Parathyroid adenoma (tissue), 2 donors: ENCODE measurements around the gene TCAP.

Experiments
- H2AFZ ChIP-seq: fragments of 300-600 bp; sonication (generic); one replicate; pipeline ENCODE4 v1.7.0; 2017; ENCODE audit warnings: antibody characterized with exemption, mild to moderate bottlenecking
- H3K27ac ChIP-seq: fragments of 300-600 bp; sonication (generic); one replicate; pipeline ENCODE4 v1.7.0; 2017
- H3K27me3 ChIP-seq: fragments of 300-600 bp; sonication (generic); one replicate; pipeline ENCODE4 v1.7.0; 2017; ENCODE audit warnings: low read length; ENCODE audit not compliant: control insufficient read depth, insufficient read depth
- H3K36me3 ChIP-seq: fragments of 300-600 bp; sonication (generic); one replicate; pipeline ENCODE4 v1.7.0; 2017; ENCODE audit warnings: low read length; ENCODE audit not compliant: control insufficient read depth, insufficient read depth
- H3K4me1 ChIP-seq: fragments of 300-600 bp; sonication (generic); one replicate; pipeline ENCODE4 v1.7.0; 2017; ENCODE audit warnings: control low read depth
- H3K4me2 ChIP-seq: fragments of 300-600 bp; sonication (generic); one replicate; pipeline ENCODE4 v1.7.0; 2017; ENCODE audit warnings: low read length
- H3K4me3 ChIP-seq: fragments of 300-600 bp; sonication (generic); one replicate; pipeline ENCODE4 v1.7.0; 2017; ENCODE audit warnings: low read depth, low read length
- H3K79me2 ChIP-seq: fragments of 300-600 bp; sonication (generic); one replicate; pipeline ENCODE4 v1.7.0; 2017; ENCODE audit warnings: control low read depth
- H3K9ac ChIP-seq: fragments of 300-600 bp; sonication (generic); one replicate; pipeline ENCODE4 v1.7.0; 2017; ENCODE audit warnings: mild to moderate bottlenecking
- H3K9me3 ChIP-seq: fragments of 300-600 bp; sonication (generic); one replicate; pipeline ENCODE4 v1.7.0; 2017; ENCODE audit warnings: low read length; ENCODE audit not compliant: control insufficient read depth
- CTCF ChIP-seq: fragments of 300-600 bp; sonication (generic); IDR thresholded peaks from one replicate; pipeline ENCODE4 v1.7.0; 2017; ENCODE audit warnings: antibody characterized with exemption, mild to moderate bottlenecking
- donor health status: primary hyperparathyroidism.

The TCAP gene

GRCh38 chr17:39673335-39674081 is 8.4 kb downstream of the TCAP start:
- Histone ChIP-seq H3K27ac (no peak overlapping the region), H3K79me2 (no peaks in the 10 kb centered on the region), H3K4me2 (no peak overlapping the region), H3K4me3 (no peak overlapping the region), H3K27me3 (no peaks in the 10 kb centered on the region), H3K9ac (no peak overlapping the region), H2AFZ (no peak overlapping the region), H3K36me3 (no peaks in the 10 kb centered on the region), H3K9me3 (no peaks in the 10 kb centered on the region), H3K4me1 (peaks cover 50% of the 10 kb centered on the region)
- TF ChIP-seq CTCF, result no peak

DNA sequence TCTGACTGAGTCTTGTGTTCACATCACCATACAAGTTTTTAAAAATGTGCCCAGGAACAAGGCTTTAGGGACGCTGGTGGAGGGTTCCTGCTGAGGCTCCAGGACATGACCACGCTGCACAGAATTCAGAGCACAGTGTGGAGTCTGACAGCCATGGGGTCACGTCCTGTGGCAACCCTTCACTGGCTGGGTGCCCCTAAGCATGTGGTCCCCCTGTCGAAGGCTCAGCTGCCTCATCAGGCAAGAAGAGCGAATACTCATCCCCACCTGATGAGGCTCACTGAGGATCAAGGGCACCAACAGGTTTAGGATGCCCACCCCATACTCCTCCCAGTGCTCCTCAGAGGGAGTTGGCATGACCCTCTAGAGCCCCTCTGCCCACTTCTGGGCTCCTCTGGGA is 9.0 kb downstream of the TCAP start:
- no peak overlapping the region for H3K27ac ChIP-seq
- peaks cover 50% of the 10 kb centered on the region for H3K4me1 ChIP-seq
- H3K27me3 ChIP-seq, result no peaks in the 10 kb centered on the region
- H2AFZ ChIP-seq, result no peak overlapping the region
- no peak overlapping the region for H3K4me3 ChIP-seq
- H3K9ac ChIP-seq, result no peak overlapping the region
- no peak overlapping the region for H3K4me2 ChIP-seq
- no peak for TF ChIP-seq CTCF
- H3K36me3 ChIP-seq, result no peaks in the 10 kb centered on the region
- no peaks in the 10 kb centered on the region for H3K79me2 ChIP-seq
- no peaks in the 10 kb centered on the region for H3K9me3 ChIP-seq

DNA sequence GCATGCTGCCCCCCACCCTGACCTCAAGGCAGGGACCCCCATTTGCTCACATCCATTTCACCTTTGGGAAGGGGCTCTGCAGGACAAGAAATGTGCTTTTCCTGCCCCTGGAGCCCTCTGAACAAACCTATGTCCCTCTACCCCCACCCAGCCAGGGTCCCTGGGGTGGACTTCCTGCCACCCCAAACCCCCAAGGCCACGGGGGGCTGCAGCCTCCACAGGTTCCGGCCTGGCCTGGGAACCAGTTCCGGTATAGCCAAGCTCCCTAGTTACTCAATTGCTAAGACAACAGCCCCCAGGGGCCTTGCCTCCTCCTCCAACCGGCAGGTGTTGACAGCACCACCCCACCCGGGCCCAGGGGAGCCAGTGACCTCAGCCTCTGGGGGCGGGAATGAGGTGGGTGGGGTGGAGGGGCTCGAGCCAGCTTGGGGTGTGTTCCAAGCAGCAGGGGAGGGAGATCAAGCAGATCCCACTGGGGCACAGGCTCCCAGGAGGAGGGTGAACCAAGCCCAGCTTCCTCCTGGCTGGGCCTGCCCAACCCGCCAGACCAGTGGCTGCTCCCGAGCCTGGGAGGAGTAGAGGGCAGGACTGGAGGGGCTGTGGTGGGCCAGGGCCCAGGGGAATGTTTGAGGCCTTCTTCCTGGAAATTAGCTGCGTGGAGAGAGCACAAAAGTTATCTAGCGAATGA is 9.7 kb downstream of the TCAP start:
- no peak overlapping the region for H3K4me3 ChIP-seq
- no peaks in the 10 kb centered on the region for H3K9me3 ChIP-seq
- H3K36me3 ChIP-seq, result no peaks in the 10 kb centered on the region
- no peak overlapping the region for H3K4me2 ChIP-seq
- peaks cover 50% of the 10 kb centered on the region for H3K4me1 ChIP-seq
- H3K27me3 ChIP-seq, result no peaks in the 10 kb centered on the region
- H3K79me2 ChIP-seq, result no peaks in the 10 kb centered on the region
- TF ChIP-seq CTCF, result no peak
- H2AFZ ChIP-seq, result no peak overlapping the region
- no peak overlapping the region for H3K9ac ChIP-seq
- peak overlapping the region; percentile 91 for H3K27ac ChIP-seq

GRCh38 chr17:39675390-39676082 is 10.4 kb downstream of the TCAP start:
- peak overlapping the region; percentile 91 for H3K27ac ChIP-seq
- no peaks in the 10 kb centered on the region for H3K79me2 ChIP-seq
- TF ChIP-seq CTCF, result no peak
- H3K36me3 ChIP-seq, result no peaks in the 10 kb centered on the region
- H3K9ac ChIP-seq, result no peak overlapping the region
- no peak overlapping the region for H2AFZ ChIP-seq
- peak overlapping the region; percentile 5 for H3K4me2 ChIP-seq
- H3K4me1 ChIP-seq, result peaks cover 50% of the 10 kb centered on the region
- H3K9me3 ChIP-seq, result no peaks in the 10 kb centered on the region
- no peaks in the 10 kb centered on the region for H3K27me3 ChIP-seq
- H3K4me3 ChIP-seq, result no peak overlapping the region
